Measurements from ENCODE around the gene MT1B.

The MT1B gene

GRCh38 chr16:56637814-56638750 lies 13.6 kb upstream of the MT1B start, which contains the start of gene MT1A:
Gene MT1A, plus strand, starts transcription at chr16:56638666. Its CDS starts 73 bp downstream, at chr16:56638739.
- Histone ChIP-seq H3K4me3 (ENCODE audit: low read length) (no peak within 1 kb of the TSS), H3K9me3 (ENCODE audit: control insufficient read depth, insufficient read depth, low read length) (no peaks in the 10 kb centered on the region), H3K36me3 (ENCODE audit: control insufficient read depth, low read length) (no peaks in the 10 kb centered on the region), H4K20me1 (ENCODE audit: control insufficient read depth, insufficient read depth, low read depth, low read length) (no peaks in the 10 kb centered on the region), H3K27ac (ENCODE audit: low read depth, low read length) (no peak within 1 kb of the TSS), H3F3A (ENCODE audit: control insufficient read depth, insufficient read depth) (no peaks in the 10 kb centered on the region), H3K9me2 (replicated peaks; ENCODE audit: control insufficient read depth, low read length) (no peaks in the 10 kb centered on the region), H3K79me2 (ENCODE audit: control insufficient read depth, low read length) (no peaks in the 10 kb centered on the region), H3K27me3 (ENCODE audit: control insufficient read depth, low read length) (peaks cover 70% of the 10 kb centered on the region), H3K4me2 (ENCODE audit: low read length) (no peak within 1 kb of the TSS), H3K4me1 (ENCODE audit: control insufficient read depth, low read length) (no peaks in the 10 kb centered on the region)
- TF ChIP-seq EZH2phosphoT487 (IDR thresholded peaks at IDR 0.05; ENCODE audit: borderline replicate concordance, low read length) = no peak
- TF ChIP-seq CTCF (IDR thresholded peaks at IDR 0.05; ENCODE audit: low read depth, low read length, poor library complexity, severe bottlenecking) = no peak

DNA sequence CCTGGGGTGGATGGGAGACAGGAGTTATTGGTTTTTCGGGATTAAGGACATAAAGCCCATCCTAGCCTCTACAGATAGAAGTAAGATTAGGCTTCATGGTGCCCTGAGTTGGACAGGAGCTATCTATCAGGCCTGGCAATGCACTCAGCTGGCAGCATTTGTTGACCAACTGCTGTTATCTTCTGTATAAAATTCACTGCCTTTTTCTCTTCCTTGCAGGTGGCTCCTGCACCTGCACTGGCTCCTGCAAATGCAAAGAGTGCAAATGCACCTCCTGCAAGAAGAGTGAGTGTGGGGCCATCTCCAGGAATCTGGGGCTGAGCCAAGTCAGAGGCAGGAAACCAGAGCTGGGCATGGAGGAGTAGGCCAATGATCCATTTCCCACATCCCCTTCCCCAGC lies 12.6 kb upstream of the MT1B start:
- no peak overlapping the region for H3K4me2 ChIP-seq (ENCODE audit: low read length)
- TF ChIP-seq EZH2phosphoT487 (IDR thresholded peaks at IDR 0.05; ENCODE audit: borderline replicate concordance, low read length) (no peak), CTCF (IDR thresholded peaks at IDR 0.05; ENCODE audit: low read depth, low read length, poor library complexity, severe bottlenecking) (no peak)
- H3K9me2 ChIP-seq (replicated peaks; ENCODE audit: control insufficient read depth, low read length) = no peaks in the 10 kb centered on the region
- no peaks in the 10 kb centered on the region for H3F3A ChIP-seq (ENCODE audit: control insufficient read depth, insufficient read depth)
- no peaks in the 10 kb centered on the region for H3K36me3 ChIP-seq (ENCODE audit: control insufficient read depth, low read length)
- peaks cover 70% of the 10 kb centered on the region for H3K27me3 ChIP-seq (ENCODE audit: control insufficient read depth, low read length)
- no peaks in the 10 kb centered on the region for H3K9me3 ChIP-seq (ENCODE audit: control insufficient read depth, insufficient read depth, low read length)
- no peak overlapping the region for H3K27ac ChIP-seq (ENCODE audit: low read depth, low read length)
- no peaks in the 10 kb centered on the region for H3K79me2 ChIP-seq (ENCODE audit: control insufficient read depth, low read length)
- H3K4me3 ChIP-seq (ENCODE audit: low read length) = no peak overlapping the region
- H3K4me1 ChIP-seq (ENCODE audit: control insufficient read depth, low read length) = no peaks in the 10 kb centered on the region
- H4K20me1 ChIP-seq (ENCODE audit: control insufficient read depth, insufficient read depth, low read depth, low read length) = no peaks in the 10 kb centered on the region

DNA sequence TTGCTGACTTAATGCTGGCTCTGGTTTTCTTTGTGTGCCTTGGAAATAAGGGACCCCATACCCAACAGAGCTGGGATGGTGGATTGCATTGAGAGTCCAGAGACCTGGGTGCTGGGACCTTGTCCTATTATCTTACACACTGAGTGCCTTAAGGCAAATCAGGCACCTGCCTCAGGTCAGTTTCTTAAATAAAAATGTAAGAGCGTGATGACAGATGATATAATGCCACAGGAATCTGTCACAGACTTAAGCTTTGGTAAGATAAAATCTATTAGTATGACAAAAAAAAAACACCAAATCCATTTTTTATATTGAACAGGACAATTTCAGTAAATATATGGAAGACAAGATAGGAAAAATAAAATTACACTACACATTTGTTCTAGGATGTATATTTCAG lies 11.6 kb upstream of the MT1B start:
- no peaks in the 10 kb centered on the region for H4K20me1 ChIP-seq (ENCODE audit: control insufficient read depth, insufficient read depth, low read depth, low read length)
- H3K36me3 ChIP-seq (ENCODE audit: control insufficient read depth, low read length) = no peaks in the 10 kb centered on the region
- no peaks in the 10 kb centered on the region for H3K4me1 ChIP-seq (ENCODE audit: control insufficient read depth, low read length)
- H3F3A ChIP-seq (ENCODE audit: control insufficient read depth, insufficient read depth) = no peaks in the 10 kb centered on the region
- no peak overlapping the region for H3K4me2 ChIP-seq (ENCODE audit: low read length)
- H3K9me3 ChIP-seq (ENCODE audit: control insufficient read depth, insufficient read depth, low read length) = no peaks in the 10 kb centered on the region
- TF ChIP-seq EZH2phosphoT487 (IDR thresholded peaks at IDR 0.05; ENCODE audit: borderline replicate concordance, low read length) = no peak
- no peak for TF ChIP-seq CTCF (IDR thresholded peaks at IDR 0.05; ENCODE audit: low read depth, low read length, poor library complexity, severe bottlenecking)
- peaks cover 72% of the 10 kb centered on the region for H3K27me3 ChIP-seq (ENCODE audit: control insufficient read depth, low read length)
- no peak overlapping the region for H3K27ac ChIP-seq (ENCODE audit: low read depth, low read length)
- H3K9me2 ChIP-seq (replicated peaks; ENCODE audit: control insufficient read depth, low read length) = no peaks in the 10 kb centered on the region
- no peaks in the 10 kb centered on the region for H3K79me2 ChIP-seq (ENCODE audit: control insufficient read depth, low read length)
- H3K4me3 ChIP-seq (ENCODE audit: low read length) = no peak overlapping the region
